K562 (cell line): ENCODE results near the gene SLC35A2.

Source experiments
- EZH2 ChIP-seq: IDR thresholded peaks from 2 replicates; pipeline ENCODE4 v1.6.1; 2012; ENCODE audit warnings: low read depth, mild to moderate bottlenecking, inconsistent platforms, low read length, borderline replicate concordance
- GATA2 ChIP-seq: sonication (generic); formaldehyde crosslinking; IDR thresholded peaks from 2 replicates; pipeline ENCODE4 v1.4.0; 2020; ENCODE audit warnings: mild to moderate bottlenecking, missing genetic modification reagents
- KDM5B ChIP-seq: fragments of 200-600 bp; sonication (generic); IDR thresholded peaks from 2 replicates; pipeline ENCODE4 v1.6.1; 2012; ENCODE audit warnings: low read depth, mild to moderate bottlenecking, moderate library complexity, low read length, control low read depth, inconsistent platforms; ENCODE audit not compliant: insufficient replicate concordance
- RFX5 ChIP-seq: IDR thresholded peaks from 2 replicates; pipeline ENCODE4 v1.6.1; 2011; ENCODE audit warnings: low read depth, mild to moderate bottlenecking, improper control_type of control experiment, low read length
- SIN3A ChIP-seq, 2 experiments: fragments of 150-350 bp in 1 of 2; IDR thresholded peaks; 2 replicates each; pipeline ENCODE4 v1.6.1; 2011 to 2016; ENCODE audit warnings: borderline replicate concordance in 2 of 2, low read depth in 2 of 2, low read length in 2 of 2, mild to moderate bottlenecking in 2 of 2, moderate library complexity in 2 of 2; ENCODE audit not compliant: control insufficient read depth in 1 of 2
- SIX5 ChIP-seq, 2 experiments: IDR thresholded peaks; 2 replicates each; pipeline ENCODE4 v1.6.1; 2011; ENCODE audit warnings: low read length in 2 of 2, borderline replicate concordance in 1 of 2, low read depth in 1 of 2, mild to moderate bottlenecking in 1 of 2, moderate library complexity in 1 of 2; ENCODE audit not compliant: insufficient read depth in 1 of 2
- SP2 ChIP-seq: IDR thresholded peaks from 2 replicates; pipeline ENCODE4 v1.6.1; 2011; ENCODE audit warnings: mild to moderate bottlenecking, low read depth, low read length, moderate library complexity; ENCODE audit not compliant: poor library complexity, severe bottlenecking; ENCODE audit errors: extremely low read depth
- ZNF24 ChIP-seq: fragments of 450-650 bp; IDR thresholded peaks from 2 replicates; pipeline ENCODE4 v1.6.1; 2016
- TF ChIP-seq, protein P1 (sequence below): IDR thresholded peaks from 2 replicates; pipeline ENCODE4 v1.6.1; 2016; ENCODE audit warnings: missing genetic modification characterization, missing compliant biosample characterization
- TF ChIP-seq, protein P2 (sequence below): sonication (generic); formaldehyde crosslinking; IDR thresholded peaks from 2 replicates; pipeline ENCODE4 v1.8.1; 2022; ENCODE audit warnings: missing genetic modification reagents
- TF ChIP-seq, protein P3 (sequence below), 3 experiments: IDR thresholded peaks in 2 of 3; conservative IDR thresholded peaks in 1 of 3; 2 replicates each; pipeline ENCODE4 v1.5.1; 2011 to 2012; ENCODE audit warnings: low read length in 3 of 3, mild to moderate bottlenecking in 3 of 3, control low read depth in 2 of 3, improper control_type of control experiment in 1 of 3, inconsistent platforms in 1 of 3, low read depth in 1 of 3, mixed read lengths in 1 of 3, moderate library complexity in 1 of 3; ENCODE audit not compliant: insufficient read depth in 2 of 3
- TF ChIP-seq, protein P4 (sequence below): fragments of 250-450 bp; sonication (Bioruptor Pico); IDR thresholded peaks from 2 replicates; pipeline ENCODE4 v1.4.0; 2020; ENCODE audit warnings: mild to moderate bottlenecking, moderate library complexity

DNA sequence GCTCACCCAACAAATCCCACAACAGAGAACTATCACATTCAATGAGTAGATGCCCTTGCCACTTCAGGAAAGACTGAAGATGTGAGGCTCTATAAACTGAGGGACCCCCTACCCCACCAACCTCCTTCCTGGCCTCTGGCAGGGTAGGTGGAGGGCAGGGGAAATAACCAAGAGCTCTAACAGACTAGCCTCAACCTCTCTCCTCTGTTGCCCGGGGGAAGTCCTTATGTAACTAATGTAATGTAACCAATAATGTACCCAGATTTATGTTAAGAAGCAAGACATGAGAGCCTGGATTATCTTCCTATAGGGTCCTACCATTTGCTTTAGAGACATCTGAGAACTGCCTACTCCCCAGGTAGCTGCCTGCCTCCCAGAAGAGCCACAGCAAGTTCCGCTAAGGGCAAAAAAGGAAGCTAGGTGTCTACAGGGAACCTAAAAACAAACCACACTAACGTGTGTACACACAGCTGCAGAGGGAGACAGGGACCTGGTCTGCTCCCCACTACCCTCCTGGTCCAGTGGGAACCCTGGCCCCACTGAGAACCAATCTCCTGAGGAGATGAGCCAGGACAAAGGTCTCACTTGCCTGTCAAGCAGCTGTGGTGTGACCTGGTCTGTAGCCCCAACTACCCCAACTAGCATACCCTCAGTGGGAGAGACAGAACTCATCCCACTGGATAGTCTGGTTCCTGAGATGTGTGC, 28.2 kb upstream of the SLC35A2 start:
- TF ChIP-seq, protein P1, sequence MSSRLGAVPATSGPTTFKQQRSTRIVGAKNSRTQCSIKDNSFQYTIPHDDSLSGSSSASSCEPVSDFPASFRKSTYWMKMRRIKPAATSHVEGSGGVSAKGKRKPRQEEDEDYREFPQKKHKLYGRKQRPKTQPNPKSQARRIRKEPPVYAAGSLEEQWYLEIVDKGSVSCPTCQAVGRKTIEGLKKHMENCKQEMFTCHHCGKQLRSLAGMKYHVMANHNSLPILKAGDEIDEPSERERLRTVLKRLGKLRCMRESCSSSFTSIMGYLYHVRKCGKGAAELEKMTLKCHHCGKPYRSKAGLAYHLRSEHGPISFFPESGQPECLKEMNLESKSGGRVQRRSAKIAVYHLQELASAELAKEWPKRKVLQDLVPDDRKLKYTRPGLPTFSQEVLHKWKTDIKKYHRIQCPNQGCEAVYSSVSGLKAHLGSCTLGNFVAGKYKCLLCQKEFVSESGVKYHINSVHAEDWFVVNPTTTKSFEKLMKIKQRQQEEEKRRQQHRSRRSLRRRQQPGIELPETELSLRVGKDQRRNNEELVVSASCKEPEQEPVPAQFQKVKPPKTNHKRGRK (tag), result no peak
- TF ChIP-seq SIN3A (IDR thresholded peaks at IDR 0.05; ENCODE audit: borderline replicate concordance in 2 of 2, control insufficient read depth in 1 of 2, low read depth in 2 of 2, low read length in 2 of 2), result no peak
- TF ChIP-seq, protein P2, sequence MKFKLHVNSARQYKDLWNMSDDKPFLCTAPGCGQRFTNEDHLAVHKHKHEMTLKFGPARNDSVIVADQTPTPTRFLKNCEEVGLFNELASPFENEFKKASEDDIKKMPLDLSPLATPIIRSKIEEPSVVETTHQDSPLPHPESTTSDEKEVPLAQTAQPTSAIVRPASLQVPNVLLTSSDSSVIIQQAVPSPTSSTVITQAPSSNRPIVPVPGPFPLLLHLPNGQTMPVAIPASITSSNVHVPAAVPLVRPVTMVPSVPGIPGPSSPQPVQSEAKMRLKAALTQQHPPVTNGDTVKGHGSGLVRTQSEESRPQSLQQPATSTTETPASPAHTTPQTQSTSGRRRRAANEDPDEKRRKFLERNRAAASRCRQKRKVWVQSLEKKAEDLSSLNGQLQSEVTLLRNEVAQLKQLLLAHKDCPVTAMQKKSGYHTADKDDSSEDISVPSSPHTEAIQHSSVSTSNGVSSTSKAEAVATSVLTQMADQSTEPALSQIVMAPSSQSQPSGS, result no peak
- TF ChIP-seq KDM5B, result no peak
- TF ChIP-seq RFX5, result no peak
- TF ChIP-seq, protein P3, sequence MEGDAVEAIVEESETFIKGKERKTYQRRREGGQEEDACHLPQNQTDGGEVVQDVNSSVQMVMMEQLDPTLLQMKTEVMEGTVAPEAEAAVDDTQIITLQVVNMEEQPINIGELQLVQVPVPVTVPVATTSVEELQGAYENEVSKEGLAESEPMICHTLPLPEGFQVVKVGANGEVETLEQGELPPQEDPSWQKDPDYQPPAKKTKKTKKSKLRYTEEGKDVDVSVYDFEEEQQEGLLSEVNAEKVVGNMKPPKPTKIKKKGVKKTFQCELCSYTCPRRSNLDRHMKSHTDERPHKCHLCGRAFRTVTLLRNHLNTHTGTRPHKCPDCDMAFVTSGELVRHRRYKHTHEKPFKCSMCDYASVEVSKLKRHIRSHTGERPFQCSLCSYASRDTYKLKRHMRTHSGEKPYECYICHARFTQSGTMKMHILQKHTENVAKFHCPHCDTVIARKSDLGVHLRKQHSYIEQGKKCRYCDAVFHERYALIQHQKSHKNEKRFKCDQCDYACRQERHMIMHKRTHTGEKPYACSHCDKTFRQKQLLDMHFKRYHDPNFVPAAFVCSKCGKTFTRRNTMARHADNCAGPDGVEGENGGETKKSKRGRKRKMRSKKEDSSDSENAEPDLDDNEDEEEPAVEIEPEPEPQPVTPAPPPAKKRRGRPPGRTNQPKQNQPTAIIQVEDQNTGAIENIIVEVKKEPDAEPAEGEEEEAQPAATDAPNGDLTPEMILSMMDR (IDR thresholded peaks at IDR 0.05 in 2 of 3, conservative IDR thresholded peaks at IDR 0.05 in 1 of 3; ENCODE audit: insufficient read depth in 2 of 3, low read depth in 1 of 3, low read length in 3 of 3), result no peak
- TF ChIP-seq, protein P4, sequence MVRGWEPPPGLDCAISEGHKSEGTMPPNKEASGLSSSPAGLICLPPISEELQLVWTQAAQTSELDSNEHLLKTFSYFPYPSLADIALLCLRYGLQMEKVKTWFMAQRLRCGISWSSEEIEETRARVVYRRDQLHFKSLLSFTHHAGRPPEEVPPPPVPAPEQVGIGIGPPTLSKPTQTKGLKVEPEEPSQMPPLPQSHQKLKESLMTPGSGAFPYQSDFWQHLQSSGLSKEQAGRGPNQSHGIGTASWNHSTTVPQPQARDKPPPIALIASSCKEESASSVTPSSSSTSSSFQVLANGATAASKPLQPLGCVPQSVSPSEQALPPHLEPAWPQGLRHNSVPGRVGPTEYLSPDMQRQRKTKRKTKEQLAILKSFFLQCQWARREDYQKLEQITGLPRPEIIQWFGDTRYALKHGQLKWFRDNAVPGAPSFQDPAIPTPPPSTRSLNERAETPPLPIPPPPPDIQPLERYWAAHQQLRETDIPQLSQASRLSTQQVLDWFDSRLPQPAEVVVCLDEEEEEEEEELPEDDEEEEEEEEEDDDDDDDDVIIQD (CRISPR knock-in tag), result no peak
- no peak for TF ChIP-seq ZNF24
- TF ChIP-seq EZH2, result no peak
- TF ChIP-seq GATA2 (CRISPR knock-in tag), result no peak
- no peak for TF ChIP-seq SP2
- TF ChIP-seq SIX5 (IDR thresholded peaks at IDR 0.05; ENCODE audit: borderline replicate concordance in 1 of 2, insufficient read depth in 1 of 2, low read depth in 1 of 2, low read length in 2 of 2), result no peak
